Activated CD4-positive, CD25-positive, alpha-beta regulatory T cell (primary cell): ENCODE results near the gene PNPLA8.

ENCODE experiments used
- DNase-seq, 4 experiments: peaks; one replicate each; lab custom pipeline; 2025; lab: John Stamatoyannopoulos, UW

PNPLA8 gene

DNA sequence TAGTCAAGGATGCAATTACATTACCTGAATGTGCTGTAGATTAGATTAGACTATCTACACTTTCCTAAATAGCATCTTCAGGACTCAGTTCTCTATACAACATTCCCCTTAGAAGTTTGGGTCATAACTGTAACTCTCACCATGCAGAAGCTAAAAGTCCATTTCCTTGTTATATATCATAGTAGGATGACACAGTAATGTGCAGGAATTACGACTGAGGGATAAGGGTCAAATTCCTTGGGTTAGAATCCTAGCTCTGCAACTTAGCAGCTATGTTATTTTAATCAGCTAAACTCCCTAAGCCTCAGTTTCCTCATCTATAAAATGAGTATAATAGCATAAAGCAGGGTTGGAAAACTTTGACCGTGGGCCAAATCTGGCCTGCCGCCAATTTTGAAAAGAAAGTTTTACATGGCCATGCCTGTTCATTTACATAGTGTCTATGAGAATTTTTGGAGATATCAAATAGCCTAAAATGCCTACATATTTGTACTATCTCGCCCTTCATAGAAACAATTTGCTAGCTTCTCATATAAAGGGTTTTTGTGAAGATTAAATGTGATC, 84.5 kb downstream of the PNPLA8 start:
- DNase-seq: no peak

GRCh38 chr7:108440613-108441012, 85.3 kb downstream of the PNPLA8 start:
- no peak for DNase-seq

GRCh38 chr7:108436906-108437305, 89.0 kb downstream of the PNPLA8 start:
- DNase-seq: no peak

DNA sequence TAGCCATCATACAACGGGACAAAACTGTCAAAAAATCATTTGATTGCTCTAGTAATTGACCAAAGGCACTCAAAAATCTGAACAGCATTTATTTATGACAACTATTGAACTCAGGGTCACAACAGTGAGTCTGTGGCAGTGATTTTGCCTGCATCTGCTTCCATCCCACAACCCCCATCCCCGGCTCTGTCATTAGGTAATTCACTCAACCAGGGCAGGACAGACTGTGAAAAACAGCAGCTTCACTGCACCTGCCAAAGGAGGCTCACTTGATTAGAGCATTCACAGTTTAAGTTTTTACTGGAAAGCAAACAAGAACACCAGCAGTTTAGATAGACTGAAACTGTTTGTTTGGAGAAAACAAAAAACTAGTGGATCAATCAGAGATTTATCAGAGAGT, 91.9 kb downstream of the PNPLA8 start:
- DNase-seq: no peak

GRCh38 chr7:108431099-108431498, 94.8 kb downstream of the PNPLA8 start:
- no peak for DNase-seq

DNA sequence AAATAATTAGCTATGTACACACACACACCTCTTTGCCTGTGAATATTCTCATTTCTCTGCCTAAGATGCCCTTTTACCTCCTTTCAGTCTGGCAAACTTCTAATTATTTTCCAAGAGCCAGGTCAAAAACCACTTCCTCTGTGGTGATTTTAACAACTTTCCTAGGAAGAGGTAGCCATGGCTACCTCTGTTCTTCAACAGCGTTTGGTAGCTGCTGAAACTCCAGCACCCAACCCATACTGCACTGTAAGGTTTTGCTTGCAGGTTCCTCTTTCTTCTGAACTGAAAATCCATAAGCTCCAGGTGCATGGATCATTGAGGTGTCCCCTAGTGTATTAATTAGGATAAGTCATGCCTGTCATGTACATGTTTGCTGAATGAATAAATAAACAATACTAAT, 95.3 kb downstream of the PNPLA8 start:
- no peak for DNase-seq

DNA sequence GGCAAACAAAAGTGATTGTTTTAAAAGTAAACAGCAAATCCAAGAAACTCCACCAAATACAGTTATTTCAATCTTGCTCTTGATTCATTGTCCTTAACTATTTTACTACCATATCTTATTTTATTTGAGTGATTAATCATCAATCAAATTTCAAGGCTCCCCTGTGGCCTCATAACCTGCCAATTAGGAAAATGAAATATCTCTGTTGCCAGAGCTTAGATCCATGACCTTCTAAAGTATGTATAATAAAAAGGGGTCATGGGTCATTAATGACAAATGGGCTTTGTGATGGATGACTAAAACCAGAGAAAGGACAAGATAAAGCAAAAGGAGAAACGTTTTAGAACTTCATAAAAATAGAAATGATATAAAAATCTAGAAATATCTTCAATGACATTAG, 98.2 kb downstream of the PNPLA8 start:
- DNase-seq: no peak

DNA sequence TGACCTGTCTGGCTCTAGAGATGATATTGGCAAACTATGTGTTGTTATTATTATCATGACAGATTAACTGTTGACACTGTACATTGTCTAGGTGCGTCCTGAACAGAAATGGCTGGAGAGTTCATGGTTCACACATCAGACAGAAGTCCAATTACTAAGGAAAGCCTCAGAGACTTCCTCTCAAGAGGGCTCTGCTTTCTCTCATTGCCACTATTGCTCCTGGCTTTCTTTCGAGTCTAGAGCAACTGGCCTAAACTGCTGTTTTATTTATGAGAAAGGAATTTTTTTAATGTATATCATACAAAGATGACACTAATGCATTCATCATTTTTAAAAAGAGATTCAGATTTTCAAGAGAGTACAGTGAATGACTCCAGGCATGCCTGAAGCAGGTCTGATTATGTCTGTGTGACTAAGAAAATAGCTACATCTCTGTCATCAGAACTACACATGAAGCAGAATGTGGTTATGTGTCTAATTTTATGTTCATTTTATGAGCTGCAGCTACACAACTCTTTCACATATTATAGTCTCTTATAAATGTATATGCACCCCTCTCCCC, 100.1 kb downstream of the PNPLA8 start:
- no peak for DNase-seq

GRCh38 chr7:108424013-108424412, 101.9 kb downstream of the PNPLA8 start:
- DNase-seq: no peak

GRCh38 chr7:108423089-108423989, 102.6 kb downstream of the PNPLA8 start:
- no peak for DNase-seq

DNA sequence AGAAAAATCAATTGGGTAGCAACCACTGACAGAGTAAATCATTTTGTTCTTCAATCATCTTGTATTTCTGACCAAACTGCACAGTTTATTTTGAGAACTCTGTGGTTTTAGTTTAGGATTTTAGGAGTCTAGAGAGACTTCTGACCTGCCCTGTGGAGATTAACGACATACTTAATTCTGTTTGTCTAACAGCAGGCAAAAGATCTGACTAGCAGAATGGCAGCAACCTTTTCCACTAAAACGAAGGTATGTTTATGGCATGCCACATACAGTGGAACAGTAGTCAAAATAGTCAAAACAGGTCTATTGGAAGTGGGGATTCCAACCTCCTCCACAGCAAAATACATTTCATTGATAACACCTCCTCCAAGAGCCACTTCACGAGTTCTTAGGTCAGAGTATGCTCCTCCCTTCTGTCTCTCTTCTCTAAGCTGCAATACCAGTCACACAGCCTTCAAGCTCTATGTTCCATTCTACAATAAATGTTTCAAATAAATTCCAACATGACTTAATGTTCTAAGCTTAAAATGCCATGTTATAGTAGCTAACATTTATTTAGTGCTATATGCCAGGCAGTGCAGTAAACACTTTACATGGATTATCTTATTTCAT, 104.1 kb downstream of the PNPLA8 start:
- DNase-seq: no peak
